Measurements from ENCODE around the gene PADI2. TPM values are rescaled to one million over a fixed set of nuclear protein-coding genes. Genes with fewer than 3 reads are reported as not detected.

The PADI2 gene
- total RNA-seq, 4 donors from 2014 or later, result 15.4 to 27.2 (median 18.6) TPM

- 24% methylated on average over 9 of the region's 9 CpGs for WGBS
- Histone ChIP-seq H3K27ac (peak overlapping the region; percentile 1), H3K4me3 (peak overlapping the region; percentile 33), H3K9me3 (no peaks in the 10 kb centered on the region), H3K27me3 (no peaks in the 10 kb centered on the region), H3K4me1 (peaks cover 15% of the 10 kb centered on the region), H3K36me3 (peaks cover 41% of the 10 kb centered on the region)
- TF ChIP-seq CTCF (IDR thresholded peaks at IDR 0.05), result peak; percentile 68
- TF ChIP-seq EP300 (IDR thresholded peaks at IDR 0.05), result no peak
- no peak for DNase-seq (ENCODE audit: low spot score in 2 of 2)
Measured at GRCh38 chr1:17045634-17046333, 73.5 kb downstream of the PADI2 start.

- Histone ChIP-seq H3K4me3 (no peak overlapping the region), H3K9me3 (no peaks in the 10 kb centered on the region), H3K4me1 (peaks cover 15% of the 10 kb centered on the region), H3K27ac (peak overlapping the region; percentile 1), H3K36me3 (peaks cover 47% of the 10 kb centered on the region), H3K27me3 (no peaks in the 10 kb centered on the region)
- 64% methylated on average over 5 of the region's 5 CpGs for WGBS
- TF ChIP-seq POLR2AphosphoS5 (IDR thresholded peaks at IDR 0.05) (no peak), CTCF (IDR thresholded peaks at IDR 0.05) (no peak), EP300 (IDR thresholded peaks at IDR 0.05) (no peak), POLR2A (IDR thresholded peaks at IDR 0.05) (no peak)
- no peak for DNase-seq (ENCODE audit: low spot score in 2 of 2)
Measured at GRCh38 chr1:17045150-17045549, 74.1 kb downstream of the PADI2 start.

GRCh38 chr1:17043676-17044075, 75.6 kb downstream of the PADI2 start:
- Histone ChIP-seq H3K4me1 (peaks cover 15% of the 10 kb centered on the region), H3K27ac (no peak overlapping the region), H3K4me3 (no peak overlapping the region), H3K27me3 (no peaks in the 10 kb centered on the region), H3K9me3 (no peaks in the 10 kb centered on the region), H3K36me3 (peaks cover 50% of the 10 kb centered on the region)
- 79% methylated on average over 5 of the region's 5 CpGs for WGBS
- no peak for DNase-seq (ENCODE audit: low spot score in 2 of 2)
- TF ChIP-seq POLR2AphosphoS5 (IDR thresholded peaks at IDR 0.05), result no peak
- TF ChIP-seq EP300 (IDR thresholded peaks at IDR 0.05), result no peak
- no peak for TF ChIP-seq CTCF (IDR thresholded peaks at IDR 0.05)

- Histone ChIP-seq H3K4me3 (no peak overlapping the region), H3K27ac (no peak overlapping the region), H3K4me1 (peaks cover 6% of the 10 kb centered on the region), H3K36me3 (peaks cover 63% of the 10 kb centered on the region), H3K27me3 (no peaks in the 10 kb centered on the region), H3K9me3 (no peaks in the 10 kb centered on the region)
- TF ChIP-seq EP300 (IDR thresholded peaks at IDR 0.05), result no peak
- no peak for TF ChIP-seq POLR2A (IDR thresholded peaks at IDR 0.05)
- no peak for TF ChIP-seq POLR2AphosphoS5 (IDR thresholded peaks at IDR 0.05)
- no peak for TF ChIP-seq CTCF (IDR thresholded peaks at IDR 0.05)
- 75% methylated on average over 1 of the region's 1 CpG for WGBS
- DNase-seq (ENCODE audit: low spot score in 2 of 2), result no peak
Measured at GRCh38 chr1:17040135-17040534, 79.1 kb downstream of the PADI2 start.

- 100% methylated on average over 2 of the region's 2 CpGs for WGBS
- H3K4me3 ChIP-seq, result no peak overlapping the region
- H3K36me3 ChIP-seq, result peaks cover 62% of the 10 kb centered on the region
- H3K27ac ChIP-seq, result no peak overlapping the region
- no peaks in the 10 kb centered on the region for H3K9me3 ChIP-seq
- no peak for TF ChIP-seq EP300 (IDR thresholded peaks at IDR 0.05)
- TF ChIP-seq POLR2A (IDR thresholded peaks at IDR 0.05), result no peak
- TF ChIP-seq POLR2AphosphoS5 (IDR thresholded peaks at IDR 0.05), result no peak
- TF ChIP-seq CTCF (IDR thresholded peaks at IDR 0.05), result no peak
- no peaks in the 10 kb centered on the region for H3K27me3 ChIP-seq
- no peak for DNase-seq (ENCODE audit: low spot score in 2 of 2)
- no peaks in the 10 kb centered on the region for H3K4me1 ChIP-seq
Measured at GRCh38 chr1:17039522-17039921, 79.7 kb downstream of the PADI2 start.
